HG02840 (cell line): ENCODE measurements around the gene NEK10.
"Not testable (repeated sequence)": the region's sequence is repeated elsewhere in the genome, so short reads cannot be mapped to it uniquely, and the experiment has no call there.

Experiments
- ATAC-seq: cut with Tn5 transposase; IDR thresholded peaks from one replicate; pipeline ENCODE4 v1.9.1; 2021; ENCODE audit warnings: mild to moderate bottlenecking, moderate library complexity, moderate number of reproducible peaks; ENCODE audit not compliant: unreplicated experiment, low FRiP score

The NEK10 gene, protein sequence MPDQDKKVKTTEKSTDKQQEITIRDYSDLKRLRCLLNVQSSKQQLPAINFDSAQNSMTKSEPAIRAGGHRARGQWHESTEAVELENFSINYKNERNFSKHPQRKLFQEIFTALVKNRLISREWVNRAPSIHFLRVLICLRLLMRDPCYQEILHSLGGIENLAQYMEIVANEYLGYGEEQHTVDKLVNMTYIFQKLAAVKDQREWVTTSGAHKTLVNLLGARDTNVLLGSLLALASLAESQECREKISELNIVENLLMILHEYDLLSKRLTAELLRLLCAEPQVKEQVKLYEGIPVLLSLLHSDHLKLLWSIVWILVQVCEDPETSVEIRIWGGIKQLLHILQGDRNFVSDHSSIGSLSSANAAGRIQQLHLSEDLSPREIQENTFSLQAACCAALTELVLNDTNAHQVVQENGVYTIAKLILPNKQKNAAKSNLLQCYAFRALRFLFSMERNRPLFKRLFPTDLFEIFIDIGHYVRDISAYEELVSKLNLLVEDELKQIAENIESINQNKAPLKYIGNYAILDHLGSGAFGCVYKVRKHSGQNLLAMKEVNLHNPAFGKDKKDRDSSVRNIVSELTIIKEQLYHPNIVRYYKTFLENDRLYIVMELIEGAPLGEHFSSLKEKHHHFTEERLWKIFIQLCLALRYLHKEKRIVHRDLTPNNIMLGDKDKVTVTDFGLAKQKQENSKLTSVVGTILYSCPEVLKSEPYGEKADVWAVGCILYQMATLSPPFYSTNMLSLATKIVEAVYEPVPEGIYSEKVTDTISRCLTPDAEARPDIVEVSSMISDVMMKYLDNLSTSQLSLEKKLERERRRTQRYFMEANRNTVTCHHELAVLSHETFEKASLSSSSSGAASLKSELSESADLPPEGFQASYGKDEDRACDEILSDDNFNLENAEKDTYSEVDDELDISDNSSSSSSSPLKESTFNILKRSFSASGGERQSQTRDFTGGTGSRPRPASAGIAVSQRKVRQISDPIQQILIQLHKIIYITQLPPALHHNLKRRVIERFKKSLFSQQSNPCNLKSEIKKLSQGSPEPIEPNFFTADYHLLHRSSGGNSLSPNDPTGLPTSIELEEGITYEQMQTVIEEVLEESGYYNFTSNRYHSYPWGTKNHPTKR

GRCh38 chr3:27368831-27369607 is at the start of gene NEK10:
Gene NEK10, minus strand, starts transcription at chr3:27369383. Its CDS starts 16,501 bp downstream, at chr3:27352882.
- ATAC-seq: peak; percentile 100

GRCh38 chr3:27415202-27415601 is 46.0 kb upstream of the NEK10 start:
- no peak for ATAC-seq

DNA sequence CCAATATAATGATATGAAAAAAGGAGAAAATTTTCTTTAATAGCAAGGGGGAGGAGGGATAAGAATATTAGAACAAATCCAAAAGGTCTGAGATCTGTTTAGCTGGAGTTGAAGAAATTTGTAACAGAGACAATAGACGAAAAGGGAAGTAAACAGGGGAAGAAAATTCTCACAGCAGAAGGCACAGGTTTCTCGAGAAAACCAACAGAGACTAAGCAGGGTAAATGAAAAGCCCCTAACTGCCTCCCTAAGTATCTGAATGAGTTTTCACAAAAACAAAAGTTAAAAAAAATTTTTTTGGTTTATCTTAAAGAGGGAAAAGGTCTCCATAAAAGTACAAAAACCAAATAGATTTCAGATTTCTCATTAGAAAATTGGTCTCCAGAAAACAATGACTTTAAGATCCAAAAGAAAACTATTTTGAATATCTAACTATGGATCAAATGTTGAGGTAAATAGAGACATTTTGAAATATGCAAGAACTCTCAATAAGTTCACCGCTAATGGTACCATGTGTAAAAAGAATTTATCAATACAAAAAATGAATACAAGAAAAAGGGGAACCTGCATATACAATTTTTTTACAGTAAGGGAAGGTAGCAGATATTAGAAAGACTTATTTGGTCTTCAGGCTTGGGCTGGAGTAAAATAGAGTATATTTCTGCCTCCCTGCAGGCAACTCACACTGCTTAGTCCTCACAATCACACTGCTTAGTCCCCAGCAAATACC is 23.9 kb upstream of the NEK10 start:
- peak; percentile 79 for ATAC-seq

DNA sequence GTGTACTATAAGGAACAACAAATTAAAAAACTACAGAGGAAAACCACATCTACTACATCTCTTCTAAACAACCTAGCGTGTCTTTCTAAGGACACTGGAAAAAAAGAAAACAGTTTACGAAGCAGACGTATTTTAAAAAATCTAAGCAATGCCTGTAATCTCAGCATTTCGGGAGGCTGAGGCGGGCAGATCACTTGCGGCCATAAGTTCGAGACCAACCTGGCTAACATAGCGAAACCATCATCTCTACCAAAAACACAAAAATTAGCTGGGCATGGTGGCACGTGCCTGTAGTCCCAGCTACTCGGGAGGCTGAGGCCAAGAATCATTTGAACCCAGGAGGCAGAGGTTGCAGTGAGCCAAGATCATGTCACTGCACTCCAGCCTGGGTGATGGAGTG is 23.2 kb upstream of the NEK10 start:
- not testable (repeated sequence) for ATAC-seq

GRCh38 chr3:27391796-27392195 is 22.6 kb upstream of the NEK10 start:
- ATAC-seq: no peak

- no peak for ATAC-seq
Observed at GRCh38 chr3:27387625-27388024, 18.4 kb upstream of the NEK10 start.

DNA sequence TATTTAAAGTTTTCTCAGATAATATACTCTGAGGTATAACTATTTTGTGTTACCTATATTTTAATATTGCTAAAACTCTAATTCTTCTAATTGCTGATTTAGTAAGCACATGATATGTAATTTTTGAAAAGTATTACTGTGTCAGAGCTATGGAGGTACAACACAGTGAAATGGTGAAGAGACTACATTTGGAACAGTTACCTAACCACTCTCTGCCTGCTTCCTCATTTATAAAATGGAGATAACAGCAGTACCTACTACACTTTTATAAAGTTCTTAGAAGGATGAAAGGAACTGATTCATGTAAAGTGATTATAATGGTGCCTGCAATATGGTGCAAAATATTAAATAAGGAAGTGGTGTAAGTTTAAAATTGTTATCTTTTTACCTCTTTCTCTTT is 16.3 kb upstream of the NEK10 start:
- ATAC-seq: no peak

GRCh38 chr3:27384191-27384590 is 15.0 kb upstream of the NEK10 start:
- ATAC-seq: no peak

- ATAC-seq: no peak
Observed at GRCh38 chr3:27380433-27381357, 11.5 kb upstream of the NEK10 start.

DNA sequence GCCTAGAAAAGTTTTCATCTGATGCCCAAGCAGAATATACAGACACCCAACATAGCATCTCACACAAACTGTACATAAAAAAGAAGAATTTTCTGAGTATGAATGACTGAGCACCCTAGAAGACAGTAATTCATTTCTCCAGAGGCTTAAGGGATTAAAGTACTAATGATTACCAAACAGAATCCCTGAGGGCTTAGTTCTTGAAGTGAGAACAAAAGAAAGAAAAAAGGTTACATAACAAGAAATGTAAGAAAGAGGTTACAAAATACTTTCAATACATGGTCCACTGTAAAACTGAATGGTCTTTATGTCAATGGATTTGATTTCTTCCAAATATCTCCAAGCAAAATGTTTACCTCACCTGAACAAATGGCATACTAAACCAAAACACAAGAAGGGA is 9.1 kb upstream of the NEK10 start:
- ATAC-seq: no peak

DNA sequence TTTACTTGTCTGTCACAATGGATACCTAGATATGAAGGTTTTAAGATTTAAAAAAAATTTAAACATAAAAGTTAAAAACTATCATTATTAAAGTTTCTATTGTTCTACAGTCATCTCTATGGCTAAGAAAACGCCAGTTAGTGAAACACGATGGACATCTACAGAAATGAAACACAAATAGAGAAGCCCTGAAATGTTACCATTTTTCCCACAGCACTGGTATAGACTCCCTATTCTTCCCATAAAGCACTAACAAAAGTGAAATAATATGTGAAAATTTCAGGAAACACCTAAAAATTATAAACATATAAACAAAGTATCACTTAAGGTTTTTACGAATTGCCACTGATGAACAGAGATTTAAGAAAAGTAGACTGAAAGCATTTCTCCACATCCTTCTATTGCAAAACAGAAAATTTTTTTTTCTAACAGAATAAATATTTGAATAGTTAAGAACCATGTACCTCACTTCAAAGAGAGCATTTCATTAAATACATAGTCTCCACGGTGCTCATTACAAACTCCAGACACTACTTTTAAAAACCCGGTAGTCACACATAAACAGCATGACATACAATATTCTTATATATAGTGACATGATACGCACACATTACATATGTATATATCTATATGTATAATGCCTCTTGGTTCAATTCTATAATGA is 7.1 kb upstream of the NEK10 start:
- no peak for ATAC-seq

GRCh38 chr3:27366062-27366591 is 3.1 kb downstream of the NEK10 start:
- no peak for ATAC-seq

DNA sequence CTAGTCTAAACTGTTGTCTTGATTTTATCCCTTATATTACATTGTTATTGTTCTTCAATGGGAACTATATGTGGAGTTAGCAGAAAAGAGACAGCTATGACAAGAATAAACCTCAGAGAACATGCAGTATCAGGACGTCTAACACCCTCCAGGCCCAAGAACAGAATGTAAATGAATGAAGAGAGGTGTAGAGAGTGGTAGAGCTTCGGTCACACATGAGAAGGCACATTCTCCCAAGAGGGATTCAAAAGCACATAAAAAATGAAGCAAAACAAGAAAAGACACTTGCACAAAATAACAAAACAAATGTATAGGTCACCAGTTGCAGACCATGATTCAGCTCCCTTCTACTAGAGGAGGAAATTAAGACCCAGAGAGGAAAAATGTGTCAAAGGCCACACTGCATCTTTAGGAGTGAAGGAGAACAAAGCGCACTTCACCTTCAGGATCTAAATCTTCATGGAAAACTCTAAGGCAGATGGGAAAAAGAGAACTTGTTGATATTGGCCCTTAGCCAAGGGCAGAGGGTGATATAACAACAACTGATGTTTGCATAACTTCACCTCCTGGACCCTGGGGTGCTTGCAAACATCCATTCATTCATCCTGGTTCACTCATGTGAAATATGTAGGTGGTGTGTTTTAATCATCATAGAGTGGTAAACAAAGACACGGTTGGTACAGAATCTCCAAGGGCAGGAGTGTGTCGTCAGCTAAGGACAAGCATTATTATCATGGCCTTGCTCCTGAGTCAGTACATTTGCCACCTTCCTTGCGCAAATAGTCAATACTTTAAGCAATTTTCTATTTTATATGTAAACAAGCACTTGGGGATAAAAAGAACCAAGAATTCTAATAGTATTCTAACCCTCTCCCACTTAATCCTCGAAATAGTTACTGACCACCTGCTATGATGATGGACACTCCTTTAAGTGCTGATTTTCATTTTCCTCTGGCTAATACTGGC is 8.8 kb downstream of the NEK10 start:
- peak; percentile 53 for ATAC-seq

DNA sequence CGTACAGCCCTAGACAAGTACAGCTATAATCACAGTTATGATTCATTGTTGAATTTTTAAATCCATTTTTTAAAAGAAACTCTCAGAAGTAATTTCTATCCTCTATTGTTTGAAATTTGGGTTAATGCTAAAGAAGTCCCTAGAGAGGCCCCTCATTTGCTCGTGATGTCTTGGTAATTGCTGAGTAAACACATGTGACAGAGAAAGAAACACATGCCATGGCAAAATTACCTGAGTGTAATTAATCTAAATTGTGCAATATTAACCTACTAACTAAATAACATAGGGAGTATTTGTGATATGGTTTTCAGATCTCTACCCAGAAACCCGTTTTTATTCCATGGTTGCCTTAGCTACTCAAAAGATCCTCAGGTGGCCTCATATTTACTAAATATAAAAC is 10.8 kb downstream of the NEK10 start:
- no peak for ATAC-seq

GRCh38 chr3:27357665-27358258 is 11.4 kb downstream of the NEK10 start:
- peak; percentile 83 for ATAC-seq

DNA sequence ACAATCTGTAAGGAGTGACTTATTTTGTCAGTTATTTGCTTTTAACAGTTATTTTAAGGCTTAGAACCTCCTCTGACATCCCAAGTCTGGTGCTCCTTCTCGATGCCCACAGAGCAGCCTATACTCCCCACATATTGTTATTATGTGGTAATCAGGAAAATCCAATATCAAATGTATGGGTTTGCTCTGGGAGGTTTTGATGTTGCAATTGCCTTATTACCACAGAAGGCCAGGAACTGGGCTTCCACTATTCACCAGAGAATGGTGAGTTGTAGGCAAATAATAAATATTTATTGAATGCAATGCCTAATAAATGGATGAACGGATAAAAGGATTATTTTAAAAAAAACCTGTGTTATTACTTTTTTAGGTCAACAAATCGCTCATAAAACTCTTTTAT is 12.2 kb downstream of the NEK10 start:
- ATAC-seq: no peak
